HCT116 (cell line): ENCODE measurements around the gene FAM120A.

Experiments
- EGR1 ChIP-seq: IDR thresholded peaks from 2 replicates; pipeline ENCODE4 v1.6.1; 2012; ENCODE audit warnings: low read depth
- TF ChIP-seq, protein P1 (sequence below): IDR thresholded peaks from 2 replicates; pipeline ENCODE4 v1.6.1; 2012
- TF ChIP-seq, protein P2 (sequence below): IDR thresholded peaks from 2 replicates; pipeline ENCODE4 v1.6.1; 2012; ENCODE audit warnings: low read depth

DNA sequence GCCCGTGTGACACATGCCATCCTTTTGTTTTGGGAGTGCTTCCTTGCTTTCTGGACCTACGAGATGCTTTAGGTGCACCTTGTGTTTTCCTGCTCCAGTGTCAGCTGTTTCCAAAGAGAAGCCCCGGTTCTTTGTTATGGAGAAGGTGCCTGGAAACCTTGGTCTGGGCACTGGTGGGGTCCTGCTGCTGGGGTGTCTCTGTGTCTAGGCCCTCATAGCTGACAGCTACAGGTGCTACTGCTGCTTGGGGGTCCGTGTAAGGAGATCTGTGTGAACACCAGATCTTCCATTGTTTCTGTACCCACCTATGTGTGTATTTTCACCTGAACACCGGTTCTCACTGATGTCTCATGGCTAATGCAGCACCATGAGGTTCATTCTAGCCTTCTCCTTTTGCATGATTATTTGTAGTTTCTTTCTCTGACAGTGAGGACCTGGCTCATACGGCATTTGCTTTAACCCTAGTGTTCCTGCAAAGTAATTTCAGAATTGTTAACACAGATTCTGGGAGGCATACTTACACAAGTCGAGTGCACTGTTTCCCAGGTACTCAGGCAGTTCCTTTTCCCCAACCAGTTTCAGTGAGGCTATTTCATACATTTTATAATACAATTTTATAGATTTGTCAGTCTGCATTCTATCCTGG is 15.1 kb downstream of the FAM120A start:
- TF ChIP-seq, protein P1, sequence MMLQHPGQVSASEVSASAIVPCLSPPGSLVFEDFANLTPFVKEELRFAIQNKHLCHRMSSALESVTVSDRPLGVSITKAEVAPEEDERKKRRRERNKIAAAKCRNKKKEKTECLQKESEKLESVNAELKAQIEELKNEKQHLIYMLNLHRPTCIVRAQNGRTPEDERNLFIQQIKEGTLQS, result no peak
- TF ChIP-seq, protein P2, sequence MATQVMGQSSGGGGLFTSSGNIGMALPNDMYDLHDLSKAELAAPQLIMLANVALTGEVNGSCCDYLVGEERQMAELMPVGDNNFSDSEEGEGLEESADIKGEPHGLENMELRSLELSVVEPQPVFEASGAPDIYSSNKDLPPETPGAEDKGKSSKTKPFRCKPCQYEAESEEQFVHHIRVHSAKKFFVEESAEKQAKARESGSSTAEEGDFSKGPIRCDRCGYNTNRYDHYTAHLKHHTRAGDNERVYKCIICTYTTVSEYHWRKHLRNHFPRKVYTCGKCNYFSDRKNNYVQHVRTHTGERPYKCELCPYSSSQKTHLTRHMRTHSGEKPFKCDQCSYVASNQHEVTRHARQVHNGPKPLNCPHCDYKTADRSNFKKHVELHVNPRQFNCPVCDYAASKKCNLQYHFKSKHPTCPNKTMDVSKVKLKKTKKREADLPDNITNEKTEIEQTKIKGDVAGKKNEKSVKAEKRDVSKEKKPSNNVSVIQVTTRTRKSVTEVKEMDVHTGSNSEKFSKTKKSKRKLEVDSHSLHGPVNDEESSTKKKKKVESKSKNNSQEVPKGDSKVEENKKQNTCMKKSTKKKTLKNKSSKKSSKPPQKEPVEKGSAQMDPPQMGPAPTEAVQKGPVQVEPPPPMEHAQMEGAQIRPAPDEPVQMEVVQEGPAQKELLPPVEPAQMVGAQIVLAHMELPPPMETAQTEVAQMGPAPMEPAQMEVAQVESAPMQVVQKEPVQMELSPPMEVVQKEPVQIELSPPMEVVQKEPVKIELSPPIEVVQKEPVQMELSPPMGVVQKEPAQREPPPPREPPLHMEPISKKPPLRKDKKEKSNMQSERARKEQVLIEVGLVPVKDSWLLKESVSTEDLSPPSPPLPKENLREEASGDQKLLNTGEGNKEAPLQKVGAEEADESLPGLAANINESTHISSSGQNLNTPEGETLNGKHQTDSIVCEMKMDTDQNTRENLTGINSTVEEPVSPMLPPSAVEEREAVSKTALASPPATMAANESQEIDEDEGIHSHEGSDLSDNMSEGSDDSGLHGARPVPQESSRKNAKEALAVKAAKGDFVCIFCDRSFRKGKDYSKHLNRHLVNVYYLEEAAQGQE, result no peak
- no peak for TF ChIP-seq EGR1
